Mesothelial cell of epicardium (in vitro differentiated cells): ENCODE data around the gene TRIM6. TPM values are rescaled to one million over a fixed set of nuclear protein-coding genes. Genes with fewer than 3 reads are reported as not detected.
"Not testable (repeated sequence)": the region's sequence is repeated elsewhere in the genome, so short reads cannot be mapped to it uniquely, and the experiment has no call there.

Experiments
- DNase-seq, 2 experiments: peaks; one replicate each; pipeline ENCODE4 v3.0.0; 2021; ENCODE audit warnings: low spot score in 2 of 2; ENCODE audit not compliant: unreplicated experiment in 2 of 2
- H3K27ac Mint-ChIP-seq: 2 replicates; pipeline ENCODE4 v1.8.0; 2021; ENCODE audit warnings: mixed read lengths
- H3K27me3 Mint-ChIP-seq: 2 replicates; pipeline ENCODE4 v1.8.0; 2021; ENCODE audit warnings: low read depth, mixed read lengths
- H3K36me3 Mint-ChIP-seq: 2 replicates; pipeline ENCODE4 v1.8.0; 2021; ENCODE audit warnings: mixed read lengths
- H3K4me1 Mint-ChIP-seq: 2 replicates; pipeline ENCODE4 v1.8.0; 2021; ENCODE audit warnings: mixed read lengths
- H3K4me3 Mint-ChIP-seq: 2 replicates; pipeline ENCODE4 v1.8.0; 2021; ENCODE audit warnings: mild to moderate bottlenecking, moderate library complexity, mixed read lengths
- H3K9me3 Mint-ChIP-seq: 2 replicates; pipeline ENCODE4 v1.8.0; 2021; ENCODE audit warnings: mixed read lengths
- CTCF ChIP-seq: fragments of 200-600 bp; sonication (generic); IDR thresholded peaks from one replicate; pipeline ENCODE4 v1.5.0; 2021; ENCODE audit warnings: antibody characterized with exemption; ENCODE audit not compliant: unreplicated experiment
- total RNA-seq: library from RNA; stranded (reverse); gene quantifications from 3 replicates; pipeline ENCODE4 v1.2.1, GENCODE V29; 2021

TRIM6 gene
- total RNA-seq, 1 donor from 2014 or later = 14.0 TPM

DNA sequence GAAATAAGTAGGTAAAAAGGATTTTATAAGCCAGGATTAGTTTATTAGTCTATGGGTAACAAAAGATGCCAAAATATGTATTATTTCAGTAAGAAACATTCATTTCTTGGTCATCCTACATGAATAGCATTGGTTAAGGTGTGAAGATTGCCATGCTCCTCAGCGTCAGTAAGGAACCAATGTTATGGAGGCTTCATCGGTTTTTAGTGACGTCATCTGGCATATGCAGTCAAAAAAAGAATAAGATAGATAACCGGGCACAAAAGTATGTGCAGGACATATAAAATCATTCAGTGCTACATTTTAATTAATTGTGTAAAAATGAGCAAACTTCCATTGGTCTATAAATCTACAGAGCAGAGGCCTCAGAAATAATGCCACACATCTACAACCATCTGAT lies 59.0 kb downstream of the TRIM6 start:
- Mint-ChIP-seq H3K36me3 (peaks cover 19% of the 10 kb centered on the region), H3K27ac (no peak overlapping the region), H3K4me1 (no peaks in the 10 kb centered on the region), H3K27me3 (no peaks in the 10 kb centered on the region), H3K4me3 (no peak overlapping the region), H3K9me3 (peaks cover 42% of the 10 kb centered on the region)
- no peak for TF ChIP-seq CTCF
- no peak for DNase-seq

DNA sequence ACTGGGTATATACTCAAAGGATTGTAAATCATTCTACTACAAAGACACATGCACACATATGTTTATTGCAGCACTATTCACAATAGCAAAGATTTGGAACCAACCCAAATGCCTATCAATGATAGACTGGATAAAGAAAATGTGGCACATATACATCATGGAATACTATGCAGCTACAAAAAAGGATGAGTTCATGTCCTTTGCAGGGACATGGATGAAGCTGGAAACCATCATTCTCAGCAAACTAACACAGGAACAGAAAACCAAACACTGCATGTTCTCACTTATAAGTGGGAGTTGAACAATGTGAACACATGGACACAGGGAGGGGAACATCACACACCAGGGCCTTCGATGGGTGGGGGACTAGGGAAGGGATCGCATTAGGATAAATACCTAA lies 60.5 kb downstream of the TRIM6 start:
- Mint-ChIP-seq H3K36me3 (peaks cover 22% of the 10 kb centered on the region), H3K9me3 (peaks cover 29% of the 10 kb centered on the region)
- H3K4me3 Mint-ChIP-seq, DNase-seq, H3K4me1 Mint-ChIP-seq, H3K27me3 Mint-ChIP-seq, H3K27ac Mint-ChIP-seq: not testable (repeated sequence)

- Mint-ChIP-seq H3K4me1 (no peaks in the 10 kb centered on the region), H3K4me3 (no peak overlapping the region), H3K27me3 (no peaks in the 10 kb centered on the region), H3K9me3 (peaks cover 20% of the 10 kb centered on the region), H3K36me3 (peaks cover 23% of the 10 kb centered on the region), H3K27ac (no peak overlapping the region)
- TF ChIP-seq CTCF = no peak
- DNase-seq = no peak
These were observed 61.9 kb downstream of the TRIM6 start for GRCh38 chr11:5658318-5658717.

Other genes starting within 250 kb of the TRIM6 start
- not detected in 3 replicates for gene OR51B6, start 245.1 kb upstream of the TRIM6 start, total RNA-seq
- gene OR51M1, start 212.8 kb upstream of the TRIM6 start, total RNA-seq = not detected in 3 replicates
- not detected in 3 replicates for gene OR51Q1, start 174.5 kb upstream of the TRIM6 start, total RNA-seq
- gene OR51I1, start 155.1 kb upstream of the TRIM6 start, total RNA-seq = 0.50 to 0.93 TPM (median 0.63 TPM) in 3 replicates
- not detected in 3 replicates for gene OR51I2, start 147.3 kb upstream of the TRIM6 start, total RNA-seq
- gene OR52D1, start 108.0 kb upstream of the TRIM6 start, total RNA-seq = not detected in 3 replicates
- gene UBQLN3, start 86.7 kb upstream of the TRIM6 start, total RNA-seq = 0.63 to 1.2 TPM (median 0.71 TPM) in 3 replicates
- gene UBQLNL, start 79.9 kb upstream of the TRIM6 start, total RNA-seq = 1.9 to 2.1 TPM (median 2.0 TPM) in 3 replicates
- 0.73 to 1.6 TPM (median 1.3 TPM) in 3 replicates for gene OR52H1, start 48.1 kb upstream of the TRIM6 start, total RNA-seq
- not detected in 3 replicates for gene OR52B6, start 15.8 kb upstream of the TRIM6 start, total RNA-seq
- 5.0 to 7.1 TPM (median 5.1 TPM) in 3 replicates for gene TRIM34, start 28.4 kb downstream of the TRIM6 start, total RNA-seq
- 67.0 to 74.0 TPM (median 68.5 TPM) in 3 replicates for gene TRIM5, start 88.4 kb downstream of the TRIM6 start, total RNA-seq
- gene TRIM22, start 93.2 kb downstream of the TRIM6 start, total RNA-seq = 45.8 to 52.1 TPM (median 50.9 TPM) in 3 replicates
- gene OR56B1, start 139.8 kb downstream of the TRIM6 start, total RNA-seq = 0.11 TPM in 1 of 3 replicates, not detected in the others
- gene OR52N4, start 157.6 kb downstream of the TRIM6 start, total RNA-seq = 0.18 TPM in 1 of 3 replicates, not detected in the others
- gene OR52N5, start 186.7 kb downstream of the TRIM6 start, total RNA-seq = not detected in 3 replicates
- not detected in 3 replicates for gene OR52N1, start 194.6 kb downstream of the TRIM6 start, total RNA-seq
- gene OR52N2, start 212.3 kb downstream of the TRIM6 start, total RNA-seq = not detected in 3 replicates
- gene OR52E6, start 245.3 kb downstream of the TRIM6 start, total RNA-seq = not detected in 3 replicates